Measurements from ENCODE around the gene GHSR.

- TF ChIP-seq, protein P1, sequence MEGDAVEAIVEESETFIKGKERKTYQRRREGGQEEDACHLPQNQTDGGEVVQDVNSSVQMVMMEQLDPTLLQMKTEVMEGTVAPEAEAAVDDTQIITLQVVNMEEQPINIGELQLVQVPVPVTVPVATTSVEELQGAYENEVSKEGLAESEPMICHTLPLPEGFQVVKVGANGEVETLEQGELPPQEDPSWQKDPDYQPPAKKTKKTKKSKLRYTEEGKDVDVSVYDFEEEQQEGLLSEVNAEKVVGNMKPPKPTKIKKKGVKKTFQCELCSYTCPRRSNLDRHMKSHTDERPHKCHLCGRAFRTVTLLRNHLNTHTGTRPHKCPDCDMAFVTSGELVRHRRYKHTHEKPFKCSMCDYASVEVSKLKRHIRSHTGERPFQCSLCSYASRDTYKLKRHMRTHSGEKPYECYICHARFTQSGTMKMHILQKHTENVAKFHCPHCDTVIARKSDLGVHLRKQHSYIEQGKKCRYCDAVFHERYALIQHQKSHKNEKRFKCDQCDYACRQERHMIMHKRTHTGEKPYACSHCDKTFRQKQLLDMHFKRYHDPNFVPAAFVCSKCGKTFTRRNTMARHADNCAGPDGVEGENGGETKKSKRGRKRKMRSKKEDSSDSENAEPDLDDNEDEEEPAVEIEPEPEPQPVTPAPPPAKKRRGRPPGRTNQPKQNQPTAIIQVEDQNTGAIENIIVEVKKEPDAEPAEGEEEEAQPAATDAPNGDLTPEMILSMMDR (IDR thresholded peaks at IDR 0.05), result no peak
- no peak for TF ChIP-seq POLR2A (IDR thresholded peaks at IDR 0.05; ENCODE audit: low read depth)
- TF ChIP-seq POLR2AphosphoS5 (IDR thresholded peaks at IDR 0.05), result no peak
- no peak for TF ChIP-seq EP300 (IDR thresholded peaks at IDR 0.05)
These were observed 43.9 kb downstream of the GHSR start for GRCh38 chr3:172404237-172404962.
